ENCODE results near the gene PPP1R3G. TPM values are rescaled to one million over a fixed set of nuclear protein-coding genes. Genes with fewer than 3 reads are reported as not detected.
A peak's percentile ranks its signal among the peaks of the same experiment; 100 is the strongest.

The PPP1R3G gene
- 2.6 TPM for total RNA-seq
- 1 to 10 TPM; 1.4 to 2.9 (median 2.5) TPM for polyA plus RNA-seq (ENCODE audit: insufficient read depth in 1 of 8, insufficient read length in 8 of 8, low replicate concordance in 1 of 8)
- long read RNA-seq, donor 1, full-length matches to known transcripts = 2 of 2 reads
- long read RNA-seq, donor 1, partial matches to known transcripts = 0 of 2 reads
- long read RNA-seq, donor 1, other reads (novel, unspliced or antisense) = 0 of 2 reads
- long read RNA-seq, donor 2, full-length matches to known transcripts = 1 of 1 reads
- long read RNA-seq, donor 2, partial matches to known transcripts = 0 of 1 reads
- long read RNA-seq, donor 2, other reads (novel, unspliced or antisense) = 0 of 1 reads
- long read RNA-seq, donor 3, full-length matches to known transcripts = 7 of 7 reads
- long read RNA-seq, donor 3, partial matches to known transcripts = 0 of 7 reads
- long read RNA-seq, donor 3, other reads (novel, unspliced or antisense) = 0 of 7 reads
- long read RNA-seq, donor 4, full-length matches to known transcripts = 1 of 1 reads
- long read RNA-seq, donor 4, partial matches to known transcripts = 0 of 1 reads
- long read RNA-seq, donor 4, other reads (novel, unspliced or antisense) = 0 of 1 reads
- long read RNA-seq, donor 5, full-length matches to known transcripts = 8 of 8 reads
- long read RNA-seq, donor 5, partial matches to known transcripts = 0 of 8 reads
- long read RNA-seq, donor 5, other reads (novel, unspliced or antisense) = 0 of 8 reads
- long read RNA-seq, donor 6, full-length matches to known transcripts = 6 of 6 reads
- long read RNA-seq, donor 6, partial matches to known transcripts = 0 of 6 reads
- long read RNA-seq, donor 6, other reads (novel, unspliced or antisense) = 0 of 6 reads
- long read RNA-seq, donor 7, full-length matches to known transcripts = 7 of 7 reads
- long read RNA-seq, donor 7, partial matches to known transcripts = 0 of 7 reads
- long read RNA-seq, donor 7, other reads (novel, unspliced or antisense) = 0 of 7 reads
- long read RNA-seq, donor 8, full-length matches to known transcripts = 3 of 77 reads
- long read RNA-seq, donor 8, partial matches to known transcripts = 8 of 77 reads
- long read RNA-seq, donor 8, other reads (novel, unspliced or antisense) = 66 of 77 reads
- long read RNA-seq, donor 9, full-length matches to known transcripts = 3 of 3 reads
- long read RNA-seq, donor 9, partial matches to known transcripts = 0 of 3 reads
- long read RNA-seq, donor 9, other reads (novel, unspliced or antisense) = 0 of 3 reads
- long read RNA-seq, donor 10, full-length matches to known transcripts = 3 of 3 reads
- long read RNA-seq, donor 10, partial matches to known transcripts = 0 of 3 reads
- long read RNA-seq, donor 10, other reads (novel, unspliced or antisense) = 0 of 3 reads
- long read RNA-seq, donor 11, full-length matches to known transcripts = 8 of 8 reads
- long read RNA-seq, donor 11, partial matches to known transcripts = 0 of 8 reads
- long read RNA-seq, donor 11, other reads (novel, unspliced or antisense) = 0 of 8 reads

DNA sequence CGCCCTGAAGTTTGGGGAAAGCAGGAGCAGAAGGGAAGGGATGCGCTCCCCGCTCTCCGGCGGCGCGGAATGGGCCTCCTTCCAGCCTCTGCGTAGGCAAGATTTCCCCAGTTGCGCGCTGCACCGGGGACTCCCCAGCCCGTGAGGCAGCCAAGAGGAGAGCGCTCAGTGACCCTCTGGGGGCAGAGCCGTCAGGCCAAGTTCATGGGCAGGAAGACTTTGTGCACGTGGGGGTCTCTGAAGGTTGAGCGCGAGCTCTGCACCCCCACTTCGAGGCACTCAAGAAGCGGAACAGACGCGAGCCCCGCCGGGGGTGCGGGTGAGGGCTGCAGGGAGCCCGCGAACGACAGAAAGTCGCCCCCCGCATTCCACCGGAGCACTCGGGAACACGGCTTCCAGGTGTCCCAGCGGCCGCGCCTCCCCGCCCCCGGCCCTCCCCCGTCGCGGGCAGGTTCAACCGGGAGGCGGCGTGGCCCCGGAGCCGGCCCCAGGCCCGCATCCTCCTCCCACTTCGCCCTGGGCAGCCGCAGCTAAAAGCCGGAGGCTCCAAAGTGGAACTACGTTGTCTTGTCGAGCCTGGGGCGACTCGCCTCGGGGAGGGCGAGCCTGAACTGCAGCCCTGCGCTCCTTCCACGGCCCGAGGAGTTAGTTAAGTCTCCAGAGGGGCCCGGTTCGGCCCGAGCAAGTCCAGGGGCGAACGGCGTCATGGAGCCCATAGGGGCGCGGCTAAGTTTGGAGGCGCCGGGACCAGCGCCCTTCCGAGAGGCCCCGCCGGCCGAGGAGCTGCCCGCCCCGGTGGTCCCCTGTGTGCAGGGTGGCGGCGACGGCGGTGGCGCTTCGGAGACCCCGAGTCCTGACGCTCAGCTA is at the start of gene PPP1R3G:
Gene PPP1R3G, plus strand, starts transcription at position 561 of the 867 bp plus-strand sequence. Its CDS starts 145 bp downstream, at position 706.
- peaks cover 14% of the 10 kb centered on the region for H3K4me1 ChIP-seq (ENCODE audit: control insufficient read depth, insufficient read depth, low read length)
- no peaks in the 10 kb centered on the region for H3K9me3 ChIP-seq (replicated peaks; ENCODE audit: control insufficient read depth, low read depth, low read length)
- H3K27me3 ChIP-seq (ENCODE audit: control insufficient read depth, insufficient read depth, low read length) = peaks cover 13% of the 10 kb centered on the region
- 0% methylated on average over 70 of the region's 83 CpGs for WGBS (ENCODE audit: insufficient coverage)
- H3K27ac ChIP-seq (ENCODE audit: low read length) = peak within 1 kb of the TSS; percentile 80
- H3K4me3 ChIP-seq (ENCODE audit: low read length) = peak within 1 kb of the TSS; percentile 64
- peak; percentile 85 for DNase-seq
- no peaks in the 10 kb centered on the region for H3K36me3 ChIP-seq (ENCODE audit: control insufficient read depth, insufficient read depth, low read length)

DNA sequence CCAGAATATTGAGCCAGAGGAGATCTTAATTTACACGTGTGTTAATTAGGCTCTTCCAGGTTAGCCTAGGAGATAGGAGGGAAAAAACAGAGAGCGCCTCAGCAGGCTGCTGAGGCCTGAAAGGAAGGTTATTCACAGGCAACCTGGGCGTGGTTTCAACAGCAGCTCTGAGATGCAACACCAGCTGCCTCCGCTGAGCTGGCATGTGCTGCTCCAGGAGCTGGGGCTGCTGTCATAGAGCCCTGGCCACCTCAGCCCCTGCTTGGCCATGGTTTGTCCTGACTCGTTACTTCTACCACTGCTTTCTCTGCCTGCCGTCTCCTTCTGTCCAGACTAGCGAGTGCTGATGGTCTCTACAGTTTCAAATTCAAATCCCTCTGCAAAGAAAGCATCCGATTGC is 48.9 kb upstream of the PPP1R3G start:
- Histone ChIP-seq H3K27me3 (ENCODE audit: control insufficient read depth, insufficient read depth, low read length) (no peaks in the 10 kb centered on the region), H3K9me3 (replicated peaks; ENCODE audit: control insufficient read depth, low read depth, low read length) (no peaks in the 10 kb centered on the region), H3K27ac (ENCODE audit: low read length) (no peak overlapping the region), H3K4me3 (ENCODE audit: low read length) (no peak overlapping the region), H3K36me3 (ENCODE audit: control insufficient read depth, insufficient read depth, low read length) (no peaks in the 10 kb centered on the region), H3K4me1 (ENCODE audit: control insufficient read depth, insufficient read depth, low read length) (peaks cover 15% of the 10 kb centered on the region)
- DNase-seq = peak; percentile 57
- 37% methylated on average over 7 of the region's 8 CpGs for WGBS (ENCODE audit: insufficient coverage)

DNA sequence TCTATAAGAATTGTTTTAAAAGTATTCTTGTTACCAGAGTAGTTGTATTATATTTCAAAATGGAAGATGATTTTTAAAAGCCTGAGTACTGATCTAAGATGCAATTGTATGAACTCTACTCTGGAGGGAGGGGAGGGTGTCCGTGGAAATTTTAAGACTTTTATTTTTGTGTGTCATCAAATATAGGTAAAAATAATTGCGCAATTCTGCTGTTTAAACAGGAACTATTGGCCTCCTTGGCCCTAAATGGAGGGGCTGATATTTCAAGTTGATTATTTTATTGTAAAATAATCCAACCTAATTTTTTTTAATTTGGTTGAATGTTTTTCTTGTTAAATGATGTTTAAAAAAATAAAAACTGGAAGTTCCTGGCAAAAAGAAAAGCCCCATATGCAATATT is 43.2 kb upstream of the PPP1R3G start:
- DNase-seq = no peak
- H3K27ac ChIP-seq (ENCODE audit: low read length) = no peak overlapping the region
- no peaks in the 10 kb centered on the region for H3K36me3 ChIP-seq (ENCODE audit: control insufficient read depth, insufficient read depth, low read length)
- no peaks in the 10 kb centered on the region for H3K9me3 ChIP-seq (replicated peaks; ENCODE audit: control insufficient read depth, low read depth, low read length)
- no CpG with 5 or more reads among the region's 2 CpGs for WGBS (ENCODE audit: insufficient coverage)
- H3K4me3 ChIP-seq (ENCODE audit: low read length) = no peak overlapping the region
- H3K27me3 ChIP-seq (ENCODE audit: control insufficient read depth, insufficient read depth, low read length) = no peaks in the 10 kb centered on the region
- H3K4me1 ChIP-seq (ENCODE audit: control insufficient read depth, insufficient read depth, low read length) = peaks cover 7% of the 10 kb centered on the region

GRCh38 chr6:5042436-5042835 is 42.7 kb upstream of the PPP1R3G start:
- no peak for DNase-seq

GRCh38 chr6:5044866-5045265 is 40.3 kb upstream of the PPP1R3G start:
- peaks cover 7% of the 10 kb centered on the region for H3K4me1 ChIP-seq (ENCODE audit: control insufficient read depth, insufficient read depth, low read length)
- no peaks in the 10 kb centered on the region for H3K36me3 ChIP-seq (ENCODE audit: control insufficient read depth, insufficient read depth, low read length)
- DNase-seq = no peak
- no peak overlapping the region for H3K4me3 ChIP-seq (ENCODE audit: low read length)
- H3K27ac ChIP-seq (ENCODE audit: low read length) = no peak overlapping the region
- no peaks in the 10 kb centered on the region for H3K27me3 ChIP-seq (ENCODE audit: control insufficient read depth, insufficient read depth, low read length)
- no CpG with 5 or more reads among the region's 3 CpGs for WGBS (ENCODE audit: insufficient coverage)
- H3K9me3 ChIP-seq (replicated peaks; ENCODE audit: control insufficient read depth, low read depth, low read length) = peaks cover 12% of the 10 kb centered on the region

More at GRCh38 chr6:5042436-5042835, 42.7 kb upstream of the PPP1R3G start:
- Histone ChIP-seq H3K4me1 (ENCODE audit: control insufficient read depth, insufficient read depth, low read length) (peaks cover 7% of the 10 kb centered on the region), H3K36me3 (ENCODE audit: control insufficient read depth, insufficient read depth, low read length) (no peaks in the 10 kb centered on the region), H3K27ac (ENCODE audit: low read length) (no peak overlapping the region), H3K9me3 (replicated peaks; ENCODE audit: control insufficient read depth, low read depth, low read length) (no peaks in the 10 kb centered on the region), H3K27me3 (ENCODE audit: control insufficient read depth, insufficient read depth, low read length) (no peaks in the 10 kb centered on the region), H3K4me3 (ENCODE audit: low read length) (no peak overlapping the region)
- WGBS (ENCODE audit: insufficient coverage) = 59% methylated on average over 1 of the region's 3 CpGs

- H3K4me3 ChIP-seq (ENCODE audit: low read length) = no peak overlapping the region
- H3K4me1 ChIP-seq (ENCODE audit: control insufficient read depth, insufficient read depth, low read length) = peaks cover 7% of the 10 kb centered on the region
- no peaks in the 10 kb centered on the region for H3K36me3 ChIP-seq (ENCODE audit: control insufficient read depth, insufficient read depth, low read length)
- H3K27me3 ChIP-seq (ENCODE audit: control insufficient read depth, insufficient read depth, low read length) = no peaks in the 10 kb centered on the region
- WGBS (ENCODE audit: insufficient coverage) = 14% methylated on average over 3 of the region's 8 CpGs
- peak; percentile 68 for DNase-seq
- H3K27ac ChIP-seq (ENCODE audit: low read length) = peak overlapping the region; percentile 59
- peaks cover 17% of the 10 kb centered on the region for H3K9me3 ChIP-seq (replicated peaks; ENCODE audit: control insufficient read depth, low read depth, low read length)
These were observed 39.7 kb upstream of the PPP1R3G start for GRCh38 chr6:5045416-5045815.

- 64% methylated on average over 7 of the region's 9 CpGs for WGBS (ENCODE audit: insufficient coverage)
- DNase-seq = peak; percentile 65
These were observed 38.7 kb upstream of the PPP1R3G start for GRCh38 chr6:5046430-5046829.

GRCh38 chr6:5050009-5050408 is 35.1 kb upstream of the PPP1R3G start:
- no CpG with 5 or more reads among the region's 2 CpGs for WGBS (ENCODE audit: insufficient coverage)
- no peak for DNase-seq
- H3K4me1 ChIP-seq (ENCODE audit: control insufficient read depth, insufficient read depth, low read length) = peaks cover 18% of the 10 kb centered on the region
- peaks cover 28% of the 10 kb centered on the region for H3K9me3 ChIP-seq (replicated peaks; ENCODE audit: control insufficient read depth, low read depth, low read length)
- H3K27me3 ChIP-seq (ENCODE audit: control insufficient read depth, insufficient read depth, low read length) = no peaks in the 10 kb centered on the region
- no peaks in the 10 kb centered on the region for H3K36me3 ChIP-seq (ENCODE audit: control insufficient read depth, insufficient read depth, low read length)
- no peak overlapping the region for H3K27ac ChIP-seq (ENCODE audit: low read length)
- no peak overlapping the region for H3K4me3 ChIP-seq (ENCODE audit: low read length)

More at GRCh38 chr6:5046430-5046829, 38.7 kb upstream of the PPP1R3G start:
- Histone ChIP-seq H3K36me3 (ENCODE audit: control insufficient read depth, insufficient read depth, low read length) (no peaks in the 10 kb centered on the region), H3K27me3 (ENCODE audit: control insufficient read depth, insufficient read depth, low read length) (no peaks in the 10 kb centered on the region), H3K4me1 (ENCODE audit: control insufficient read depth, insufficient read depth, low read length) (peaks cover 7% of the 10 kb centered on the region), H3K4me3 (ENCODE audit: low read length) (no peak overlapping the region), H3K27ac (ENCODE audit: low read length) (no peak overlapping the region), H3K9me3 (replicated peaks; ENCODE audit: control insufficient read depth, low read depth, low read length) (peaks cover 24% of the 10 kb centered on the region)

DNA sequence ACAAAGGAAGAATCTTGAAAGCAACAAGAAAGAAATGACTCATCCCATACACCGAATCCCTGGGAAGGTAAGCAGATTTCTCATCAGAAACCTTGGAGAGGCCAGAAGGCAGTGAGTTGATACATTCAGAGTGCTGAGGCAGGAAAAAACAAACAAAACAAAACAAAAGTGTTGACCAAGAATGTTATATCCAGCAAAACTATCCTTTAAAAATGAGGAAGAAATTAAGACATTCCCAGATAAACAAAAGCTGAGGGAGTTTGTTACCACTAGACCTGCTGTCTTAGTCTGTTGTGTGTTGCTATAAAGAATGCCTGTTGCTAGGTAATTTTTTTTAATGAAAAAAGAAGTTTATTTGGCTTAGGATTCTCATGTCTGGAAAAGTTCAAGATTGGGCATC is 33.7 kb upstream of the PPP1R3G start:
- no peaks in the 10 kb centered on the region for H3K27me3 ChIP-seq (ENCODE audit: control insufficient read depth, insufficient read depth, low read length)
- H3K9me3 ChIP-seq (replicated peaks; ENCODE audit: control insufficient read depth, low read depth, low read length) = peaks cover 28% of the 10 kb centered on the region
- H3K4me3 ChIP-seq (ENCODE audit: low read length) = no peak overlapping the region
- no peak overlapping the region for H3K27ac ChIP-seq (ENCODE audit: low read length)
- WGBS (ENCODE audit: insufficient coverage) = no CpG with 5 or more reads among the region's 1 CpG
- no peaks in the 10 kb centered on the region for H3K36me3 ChIP-seq (ENCODE audit: control insufficient read depth, insufficient read depth, low read length)
- no peak for DNase-seq
- H3K4me1 ChIP-seq (ENCODE audit: control insufficient read depth, insufficient read depth, low read length) = peaks cover 11% of the 10 kb centered on the region

All from muscle of leg (tissue), 16 donors.